H1 (cell line): ENCODE results near the gene UQCR10. TPM values are rescaled to one million over a fixed set of nuclear protein-coding genes. Genes with fewer than 3 reads are reported as not detected.

Source experiments
- CREB1 ChIP-seq: IDR thresholded peaks from 2 replicates; pipeline ENCODE4 v1.6.1; 2012; ENCODE audit warnings: inconsistent platforms
- EZH2 ChIP-seq: fragments of 200-600 bp; sonication (generic); IDR thresholded peaks from 2 replicates; pipeline ENCODE4 v1.7.1; 2012; ENCODE audit warnings: low read depth, mild to moderate bottlenecking, moderate library complexity, low read length, inconsistent platforms; ENCODE audit not compliant: severe bottlenecking
- KDM5A ChIP-seq: fragments of 200-600 bp; IDR thresholded peaks from 2 replicates; pipeline ENCODE4 v1.7.1; 2012; ENCODE audit warnings: mild to moderate bottlenecking, low read length, inconsistent platforms, mixed read lengths
- NRF1 ChIP-seq: IDR thresholded peaks from 2 replicates; pipeline ENCODE4 v1.6.1; 2011; ENCODE audit warnings: mild to moderate bottlenecking, low read depth, low read length, improper control_type of control experiment
- RFX5 ChIP-seq: IDR thresholded peaks from 2 replicates; pipeline ENCODE4 v1.6.1; 2011; ENCODE audit warnings: low read depth, low read length, improper control_type of control experiment, borderline replicate concordance
- TBP ChIP-seq: IDR thresholded peaks from 2 replicates; pipeline ENCODE4 v1.6.1; 2011; ENCODE audit warnings: low read depth, low read length, improper control_type of control experiment
- polyA plus RNA-seq, 7 experiments: library from polyadenylated mRNA; depleted of rRNA in 3 of 7; stranded (reverse) in 5 of 7; unstranded in 2 of 7; fragments of >200 nt in 5 of 7; fragments of 200-250 nt in 2 of 7; gene quantifications; 1 replicate in 5 of 7; 2 replicates in 1 of 7; 4 replicates in 1 of 7; pipeline versions ENCODE4 v1.2.1 to v1.2.3, GENCODE V29; 2011 to 2013; ENCODE audit warnings: missing spikeins in 2 of 7, mixed read lengths in 2 of 7
- total RNA-seq: library from RNA; stranded (reverse); fragmentation: NEBNext Ultra II Directional; extraction: Animal tissue kit (Norgen Biotek cat#: 25700); gene quantifications from 2 replicates; pipeline ENCODE4 v1.2.1, GENCODE V29; 2021
- TF ChIP-seq, protein P1 (sequence below): fragments of 300-600 bp; sonication (generic); IDR thresholded peaks from 2 replicates; pipeline ENCODE4 v1.7.1; 2012; ENCODE audit warnings: low read length, moderate library complexity, mild to moderate bottlenecking, inconsistent platforms; ENCODE audit not compliant: insufficient replicate concordance

Gene UQCR10
- total and polyA plus RNA-seq, 2 of the 8 experiments (the other 6 are each of a cell fraction or from before 2014, with no cell fraction given), result 102 to 260 TPM

DNA sequence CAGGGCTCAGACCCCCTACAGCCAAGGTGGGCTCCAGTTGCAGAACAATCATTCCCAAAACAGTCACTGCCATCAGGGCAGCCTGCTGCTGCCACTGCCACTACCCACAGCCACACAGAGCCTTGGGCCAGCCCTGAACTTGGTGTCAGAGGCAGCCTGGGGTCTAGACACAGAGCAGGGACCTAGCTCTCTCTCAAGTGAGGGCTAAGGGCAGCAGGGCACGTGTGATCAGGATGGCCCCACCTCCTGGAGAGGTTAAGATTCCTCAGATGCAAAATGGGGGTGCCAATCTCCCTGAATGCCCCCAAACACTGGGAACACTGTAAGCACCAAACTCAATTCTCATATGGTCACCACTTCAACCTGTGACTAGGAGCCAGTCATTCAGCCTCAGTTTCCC lies 31.8 kb upstream of the UQCR10 start (continued):
- TF ChIP-seq, protein P1, sequence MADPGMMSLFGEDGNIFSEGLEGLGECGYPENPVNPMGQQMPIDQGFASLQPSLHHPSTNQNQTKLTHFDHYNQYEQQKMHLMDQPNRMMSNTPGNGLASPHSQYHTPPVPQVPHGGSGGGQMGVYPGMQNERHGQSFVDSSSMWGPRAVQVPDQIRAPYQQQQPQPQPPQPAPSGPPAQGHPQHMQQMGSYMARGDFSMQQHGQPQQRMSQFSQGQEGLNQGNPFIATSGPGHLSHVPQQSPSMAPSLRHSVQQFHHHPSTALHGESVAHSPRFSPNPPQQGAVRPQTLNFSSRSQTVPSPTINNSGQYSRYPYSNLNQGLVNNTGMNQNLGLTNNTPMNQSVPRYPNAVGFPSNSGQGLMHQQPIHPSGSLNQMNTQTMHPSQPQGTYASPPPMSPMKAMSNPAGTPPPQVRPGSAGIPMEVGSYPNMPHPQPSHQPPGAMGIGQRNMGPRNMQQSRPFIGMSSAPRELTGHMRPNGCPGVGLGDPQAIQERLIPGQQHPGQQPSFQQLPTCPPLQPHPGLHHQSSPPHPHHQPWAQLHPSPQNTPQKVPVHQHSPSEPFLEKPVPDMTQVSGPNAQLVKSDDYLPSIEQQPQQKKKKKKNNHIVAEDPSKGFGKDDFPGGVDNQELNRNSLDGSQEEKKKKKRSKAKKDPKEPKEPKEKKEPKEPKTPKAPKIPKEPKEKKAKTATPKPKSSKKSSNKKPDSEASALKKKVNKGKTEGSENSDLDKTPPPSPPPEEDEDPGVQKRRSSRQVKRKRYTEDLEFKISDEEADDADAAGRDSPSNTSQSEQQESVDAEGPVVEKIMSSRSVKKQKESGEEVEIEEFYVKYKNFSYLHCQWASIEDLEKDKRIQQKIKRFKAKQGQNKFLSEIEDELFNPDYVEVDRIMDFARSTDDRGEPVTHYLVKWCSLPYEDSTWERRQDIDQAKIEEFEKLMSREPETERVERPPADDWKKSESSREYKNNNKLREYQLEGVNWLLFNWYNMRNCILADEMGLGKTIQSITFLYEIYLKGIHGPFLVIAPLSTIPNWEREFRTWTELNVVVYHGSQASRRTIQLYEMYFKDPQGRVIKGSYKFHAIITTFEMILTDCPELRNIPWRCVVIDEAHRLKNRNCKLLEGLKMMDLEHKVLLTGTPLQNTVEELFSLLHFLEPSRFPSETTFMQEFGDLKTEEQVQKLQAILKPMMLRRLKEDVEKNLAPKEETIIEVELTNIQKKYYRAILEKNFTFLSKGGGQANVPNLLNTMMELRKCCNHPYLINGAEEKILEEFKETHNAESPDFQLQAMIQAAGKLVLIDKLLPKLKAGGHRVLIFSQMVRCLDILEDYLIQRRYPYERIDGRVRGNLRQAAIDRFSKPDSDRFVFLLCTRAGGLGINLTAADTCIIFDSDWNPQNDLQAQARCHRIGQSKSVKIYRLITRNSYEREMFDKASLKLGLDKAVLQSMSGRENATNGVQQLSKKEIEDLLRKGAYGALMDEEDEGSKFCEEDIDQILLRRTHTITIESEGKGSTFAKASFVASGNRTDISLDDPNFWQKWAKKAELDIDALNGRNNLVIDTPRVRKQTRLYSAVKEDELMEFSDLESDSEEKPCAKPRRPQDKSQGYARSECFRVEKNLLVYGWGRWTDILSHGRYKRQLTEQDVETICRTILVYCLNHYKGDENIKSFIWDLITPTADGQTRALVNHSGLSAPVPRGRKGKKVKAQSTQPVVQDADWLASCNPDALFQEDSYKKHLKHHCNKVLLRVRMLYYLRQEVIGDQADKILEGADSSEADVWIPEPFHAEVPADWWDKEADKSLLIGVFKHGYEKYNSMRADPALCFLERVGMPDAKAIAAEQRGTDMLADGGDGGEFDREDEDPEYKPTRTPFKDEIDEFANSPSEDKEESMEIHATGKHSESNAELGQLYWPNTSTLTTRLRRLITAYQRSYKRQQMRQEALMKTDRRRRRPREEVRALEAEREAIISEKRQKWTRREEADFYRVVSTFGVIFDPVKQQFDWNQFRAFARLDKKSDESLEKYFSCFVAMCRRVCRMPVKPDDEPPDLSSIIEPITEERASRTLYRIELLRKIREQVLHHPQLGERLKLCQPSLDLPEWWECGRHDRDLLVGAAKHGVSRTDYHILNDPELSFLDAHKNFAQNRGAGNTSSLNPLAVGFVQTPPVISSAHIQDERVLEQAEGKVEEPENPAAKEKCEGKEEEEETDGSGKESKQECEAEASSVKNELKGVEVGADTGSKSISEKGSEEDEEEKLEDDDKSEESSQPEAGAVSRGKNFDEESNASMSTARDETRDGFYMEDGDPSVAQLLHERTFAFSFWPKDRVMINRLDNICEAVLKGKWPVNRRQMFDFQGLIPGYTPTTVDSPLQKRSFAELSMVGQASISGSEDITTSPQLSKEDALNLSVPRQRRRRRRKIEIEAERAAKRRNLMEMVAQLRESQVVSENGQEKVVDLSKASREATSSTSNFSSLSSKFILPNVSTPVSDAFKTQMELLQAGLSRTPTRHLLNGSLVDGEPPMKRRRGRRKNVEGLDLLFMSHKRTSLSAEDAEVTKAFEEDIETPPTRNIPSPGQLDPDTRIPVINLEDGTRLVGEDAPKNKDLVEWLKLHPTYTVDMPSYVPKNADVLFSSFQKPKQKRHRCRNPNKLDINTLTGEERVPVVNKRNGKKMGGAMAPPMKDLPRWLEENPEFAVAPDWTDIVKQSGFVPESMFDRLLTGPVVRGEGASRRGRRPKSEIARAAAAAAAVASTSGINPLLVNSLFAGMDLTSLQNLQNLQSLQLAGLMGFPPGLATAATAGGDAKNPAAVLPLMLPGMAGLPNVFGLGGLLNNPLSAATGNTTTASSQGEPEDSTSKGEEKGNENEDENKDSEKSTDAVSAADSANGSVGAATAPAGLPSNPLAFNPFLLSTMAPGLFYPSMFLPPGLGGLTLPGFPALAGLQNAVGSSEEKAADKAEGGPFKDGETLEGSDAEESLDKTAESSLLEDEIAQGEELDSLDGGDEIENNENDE, result no peak
- no peak for TF ChIP-seq EZH2
- no peak for TF ChIP-seq NRF1
- no peak for TF ChIP-seq TBP
- no peak for TF ChIP-seq KDM5A
- no peak for TF ChIP-seq RFX5
- no peak for TF ChIP-seq CREB1
